Endothelial cell of umbilical vein (primary cell): ENCODE data around the gene EXT2.

Experiments used
- CTCF ChIP-seq, 2 donors: IDR thresholded peaks; 1 replicate in 1 of 2; 2 replicates in 1 of 2; pipeline ENCODE4 v1.5.1; 2011; ENCODE audit warnings: low read length in 2 of 2, mild to moderate bottlenecking in 2 of 2, moderate library complexity in 2 of 2, control low read depth in 1 of 2, inconsistent platforms in 1 of 2, low read depth in 1 of 2; ENCODE audit not compliant: insufficient read depth in 1 of 2; ENCODE audit errors: extremely low read depth in 1 of 2
- EZH2 ChIP-seq: IDR thresholded peaks from 2 replicates; pipeline ENCODE4 v1.6.1; 2012; ENCODE audit warnings: borderline replicate concordance, low read depth, mild to moderate bottlenecking, moderate library complexity, low read length, inconsistent platforms; ENCODE audit not compliant: severe bottlenecking
- FOS ChIP-seq: IDR thresholded peaks from 2 replicates; pipeline ENCODE4 v1.6.1; 2011; ENCODE audit warnings: mild to moderate bottlenecking, low read length, moderate library complexity, borderline replicate concordance; ENCODE audit not compliant: insufficient read depth
- MAX ChIP-seq: IDR thresholded peaks from 2 replicates; pipeline ENCODE4 v1.6.1; 2011; ENCODE audit not compliant: insufficient read depth, insufficient read length
- POLR2A ChIP-seq: IDR thresholded peaks from 2 replicates; pipeline ENCODE4 v1.6.1; 2012; ENCODE audit warnings: low read depth, mild to moderate bottlenecking, control low read depth, low read length
- POLR2AphosphoS5 ChIP-seq: IDR thresholded peaks from 2 replicates; pipeline ENCODE4 v1.6.1; 2012; ENCODE audit warnings: low read depth, mild to moderate bottlenecking, control low read depth, low read length, moderate library complexity; ENCODE audit not compliant: insufficient read depth

- no peak for TF ChIP-seq MAX
- no peak for TF ChIP-seq CTCF (IDR thresholded peaks at IDR 0.05; ENCODE audit: extremely low read depth in 1 of 2, insufficient read depth in 1 of 2, low read depth in 1 of 2, low read length in 2 of 2)
- no peak for TF ChIP-seq EZH2
- no peak for TF ChIP-seq POLR2AphosphoS5
- no peak for TF ChIP-seq POLR2A
- no peak for TF ChIP-seq FOS
These were observed 160.1 kb downstream of the EXT2 start for GRCh38 chr11:44255406-44256071.
